HG03045 (cell line): ENCODE data around the gene JPT2.

Experiments
- ATAC-seq: cut with Tn5 transposase; IDR thresholded peaks from one replicate; pipeline ENCODE4 v1.9.1; 2021; ENCODE audit warnings: mild to moderate bottlenecking, moderate library complexity; ENCODE audit not compliant: unreplicated experiment

JPT2 gene

GRCh38 chr16:1651094-1651973, 26.7 kb upstream of the JPT2 start:
- no peak for ATAC-seq

- ATAC-seq: no peak
Measured at GRCh38 chr16:1651974-1652312, 26.1 kb upstream of the JPT2 start.

GRCh38 chr16:1653023-1653422, 25.1 kb upstream of the JPT2 start:
- ATAC-seq: no peak

- no peak for ATAC-seq
Measured at GRCh38 chr16:1654505-1655268, 23.4 kb upstream of the JPT2 start.

- ATAC-seq: no peak
Measured at GRCh38 chr16:1655269-1655807, 22.7 kb upstream of the JPT2 start.

- no peak for ATAC-seq
Measured at GRCh38 chr16:1655909-1656807, 21.9 kb upstream of the JPT2 start.

GRCh38 chr16:1656808-1657617, 21.1 kb upstream of the JPT2 start:
- no peak for ATAC-seq

- ATAC-seq: no peak
Measured at GRCh38 chr16:1657841-1658240, 20.2 kb upstream of the JPT2 start.

- ATAC-seq: no peak
Measured at GRCh38 chr16:1659031-1659430, 19.0 kb upstream of the JPT2 start.

- no peak for ATAC-seq
Measured at GRCh38 chr16:1661826-1662225, 16.3 kb upstream of the JPT2 start.

- ATAC-seq: no peak
Measured at GRCh38 chr16:1662543-1662942, 15.5 kb upstream of the JPT2 start.

GRCh38 chr16:1665829-1666228, 12.2 kb upstream of the JPT2 start:
- no peak for ATAC-seq

GRCh38 chr16:1666316-1666715, 11.8 kb upstream of the JPT2 start:
- ATAC-seq: no peak

- no peak for ATAC-seq
Measured at GRCh38 chr16:1667271-1667670, 10.8 kb upstream of the JPT2 start.

- ATAC-seq: no peak
Measured at GRCh38 chr16:1667916-1668315, 10.2 kb upstream of the JPT2 start.

GRCh38 chr16:1668612-1669319, 9.3 kb upstream of the JPT2 start:
- no peak for ATAC-seq

GRCh38 chr16:1669698-1670097, 8.4 kb upstream of the JPT2 start:
- no peak for ATAC-seq

- no peak for ATAC-seq
Measured at GRCh38 chr16:1670371-1670770, 7.7 kb upstream of the JPT2 start.

GRCh38 chr16:1670866-1671265, 7.2 kb upstream of the JPT2 start:
- no peak for ATAC-seq
